Esophagus squamous epithelium (tissue), 5 donors: Measurements from ENCODE around the gene RIMS4. TPM values are rescaled to one million over a fixed set of nuclear protein-coding genes. Genes with fewer than 3 reads are reported as not detected.

Source experiments
- DNase-seq: peaks from one replicate; lab custom pipeline; 2025; lab: John Stamatoyannopoulos, UW
- H3K27ac ChIP-seq, 4 donors: fragments of 200-600 bp; sonication (generic); one replicate each; pipeline ENCODE4 v1.5.1; 2016 to 2019; ENCODE audit warnings: mild to moderate bottlenecking in 1 of 4
- H3K27me3 ChIP-seq, 4 donors: fragments of 200-600 bp; sonication (generic); 1 replicate in 3 of 4; 2 replicates in 1 of 4; pipeline versions ENCODE4 v1.5.1 to v1.6.0; 2017 to 2021; ENCODE audit warnings: antibody characterized with exemption in 1 of 4
- H3K36me3 ChIP-seq, 3 donors: fragments of 200-600 bp; sonication (generic); one replicate each; pipeline ENCODE4 v1.5.1; 2016 to 2019
- H3K4me1 ChIP-seq, 3 donors: fragments of 200-600 bp; sonication (generic); one replicate each; pipeline ENCODE4 v1.5.1; 2017 to 2019
- H3K4me3 ChIP-seq, 4 donors: fragments of 200-600 bp; sonication (generic); 1 replicate in 3 of 4; 2 replicates in 1 of 4; pipeline ENCODE4 v1.5.1; 2016 to 2019; ENCODE audit warnings: mild to moderate bottlenecking in 2 of 4, moderate library complexity in 1 of 4
- H3K9me3 ChIP-seq, 3 donors: fragments of 200-600 bp; sonication (generic); one replicate each; pipeline ENCODE4 v1.5.1; 2016 to 2019
- POLR2A ChIP-seq, 4 donors: fragments of 450-650 bp; IDR thresholded peaks; one replicate each; pipeline ENCODE4 v1.6.1; 2017; ENCODE audit warnings: antibody characterized with exemption in 4 of 4, mild to moderate bottlenecking in 4 of 4, moderate library complexity in 3 of 4
- WGBS, 2 donors: methylation state at CpG; one replicate each; pipeline ENCODE4 v1.1.5; 2018; 5-methylcytosine and 5-hydroxymethylcytosine counted together
- intact Hi-C: fragments of 100-400 bp; cut with DNase I; formaldehyde crosslinking; loops from one replicate; pipeline ENCODE4 v1.15.0; 2022
- total RNA-seq, 4 donors: library from RNA; depleted of rRNA; stranded (reverse); fragments of >200 nt; gene quantifications; one replicate each; pipeline ENCODE4 v1.1.0, GENCODE V29; 2016
- TF ChIP-seq, protein P1 (sequence below), 6 experiments: fragments of 450-650 bp in 4 of 6; fragments of 200-600 bp in 2 of 6; sonication (generic) in 2 of 6; IDR thresholded peaks; one replicate each; pipeline ENCODE4 v1.5.1; 2016 to 2019; ENCODE audit warnings: antibody characterized with exemption in 6 of 6, mild to moderate bottlenecking in 4 of 6, moderate library complexity in 4 of 6
- donor health status: DM: yes; HTN: yes; CAD: no.

RIMS4 gene
- total RNA-seq, 4 donors from 2014 or later: 0.32 to 1.7 TPM; not detected in 2

DNA sequence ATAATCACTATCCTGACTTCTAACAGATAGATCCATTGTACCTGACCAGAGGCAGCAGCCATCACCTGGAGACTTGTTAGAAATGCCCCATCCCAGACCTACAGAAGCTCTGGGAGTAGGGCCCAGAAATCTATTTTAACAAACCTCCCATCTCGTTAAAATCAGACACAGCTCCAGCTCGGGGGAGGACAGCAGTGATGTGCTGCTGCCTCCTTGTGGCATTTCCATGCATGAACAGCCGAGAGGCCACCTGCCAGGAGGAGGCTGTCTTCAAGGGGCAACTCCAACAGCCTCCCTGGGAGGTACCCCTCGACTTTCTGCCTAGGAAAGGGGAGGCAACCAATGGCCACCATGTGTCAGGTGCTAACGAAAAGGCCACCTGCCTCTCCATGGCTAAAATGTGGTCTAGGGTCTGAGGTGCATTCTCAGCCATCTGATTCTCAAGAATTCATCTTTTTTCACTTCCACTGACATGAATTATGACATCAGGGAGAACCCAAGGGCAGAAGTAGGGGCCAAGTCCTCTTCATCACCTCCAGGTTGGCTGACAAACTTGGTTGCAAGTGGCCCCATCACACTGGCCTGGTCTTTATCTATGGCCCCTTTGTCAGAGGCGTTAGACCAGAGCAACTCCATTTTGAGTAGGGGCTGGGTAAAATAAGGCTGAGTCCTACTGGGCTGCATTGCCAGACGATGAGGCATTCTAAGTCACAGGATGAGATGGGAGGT is 76.8 kb downstream of the RIMS4 start:
- no peak for TF ChIP-seq POLR2A (IDR thresholded peaks at IDR 0.05)
- TF ChIP-seq, protein P1, sequence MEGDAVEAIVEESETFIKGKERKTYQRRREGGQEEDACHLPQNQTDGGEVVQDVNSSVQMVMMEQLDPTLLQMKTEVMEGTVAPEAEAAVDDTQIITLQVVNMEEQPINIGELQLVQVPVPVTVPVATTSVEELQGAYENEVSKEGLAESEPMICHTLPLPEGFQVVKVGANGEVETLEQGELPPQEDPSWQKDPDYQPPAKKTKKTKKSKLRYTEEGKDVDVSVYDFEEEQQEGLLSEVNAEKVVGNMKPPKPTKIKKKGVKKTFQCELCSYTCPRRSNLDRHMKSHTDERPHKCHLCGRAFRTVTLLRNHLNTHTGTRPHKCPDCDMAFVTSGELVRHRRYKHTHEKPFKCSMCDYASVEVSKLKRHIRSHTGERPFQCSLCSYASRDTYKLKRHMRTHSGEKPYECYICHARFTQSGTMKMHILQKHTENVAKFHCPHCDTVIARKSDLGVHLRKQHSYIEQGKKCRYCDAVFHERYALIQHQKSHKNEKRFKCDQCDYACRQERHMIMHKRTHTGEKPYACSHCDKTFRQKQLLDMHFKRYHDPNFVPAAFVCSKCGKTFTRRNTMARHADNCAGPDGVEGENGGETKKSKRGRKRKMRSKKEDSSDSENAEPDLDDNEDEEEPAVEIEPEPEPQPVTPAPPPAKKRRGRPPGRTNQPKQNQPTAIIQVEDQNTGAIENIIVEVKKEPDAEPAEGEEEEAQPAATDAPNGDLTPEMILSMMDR (IDR thresholded peaks at IDR 0.05): peak; percentile 62 to 93 (median 90)
- Histone ChIP-seq H3K27me3 (no peaks in the 10 kb centered on the region), H3K4me1 (peaks cover 5 to 23% (median 15%) of the 10 kb centered on the region in 3 donors), H3K27ac (no peak overlapping the region), H3K4me3 (no peak overlapping the region), H3K9me3 (no peaks in the 10 kb centered on the region), H3K36me3 (no peaks in the 10 kb centered on the region)
- DNase-seq: no peak
- intact Hi-C loops: loop anchor here (5.0 kb wide), 1 partner anchor 46 kb away; no protein-coding TSS in a partner anchor
- 29 to 33% methylated on average over 6 of the region's 7 CpGs for WGBS, 2 donors

DNA sequence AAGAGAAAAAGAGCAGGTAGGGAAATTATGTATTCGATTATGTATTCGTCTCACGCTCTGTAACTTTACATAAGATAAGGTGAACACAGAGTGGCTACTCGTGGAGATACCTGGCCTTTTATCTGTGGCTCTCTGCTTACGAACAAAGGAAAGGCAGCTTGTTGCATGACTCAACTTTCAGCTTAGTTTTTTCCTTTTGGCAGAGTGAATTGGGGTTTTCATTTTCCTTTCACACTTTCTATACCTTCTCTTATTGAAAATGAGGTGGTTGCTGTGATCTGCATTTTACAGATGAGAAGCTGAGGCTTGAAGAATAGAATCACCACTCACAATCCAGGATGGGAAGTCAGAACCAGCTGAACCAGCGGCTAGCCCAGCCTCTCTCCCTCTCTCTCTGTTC is 78.0 kb downstream of the RIMS4 start:
- H3K27me3 ChIP-seq: no peaks in the 10 kb centered on the region
- intact Hi-C loops: loop anchor here (5.0 kb wide), 1 partner anchor 45 kb away; no protein-coding TSS in a partner anchor
- H3K4me3 ChIP-seq: no peak overlapping the region
- no peak overlapping the region for H3K27ac ChIP-seq
- H3K9me3 ChIP-seq: no peaks in the 10 kb centered on the region
- H3K4me1 ChIP-seq: peaks cover 5 to 28% (median 15%) of the 10 kb centered on the region in 3 donors
- 39 to 51% methylated on average over 6 of the region's 6 CpGs for WGBS, 2 donors
- TF ChIP-seq, protein P1 (IDR thresholded peaks at IDR 0.05): no peak
- TF ChIP-seq POLR2A (IDR thresholded peaks at IDR 0.05): no peak
- no peaks in the 10 kb centered on the region for H3K36me3 ChIP-seq
- no peak for DNase-seq

DNA sequence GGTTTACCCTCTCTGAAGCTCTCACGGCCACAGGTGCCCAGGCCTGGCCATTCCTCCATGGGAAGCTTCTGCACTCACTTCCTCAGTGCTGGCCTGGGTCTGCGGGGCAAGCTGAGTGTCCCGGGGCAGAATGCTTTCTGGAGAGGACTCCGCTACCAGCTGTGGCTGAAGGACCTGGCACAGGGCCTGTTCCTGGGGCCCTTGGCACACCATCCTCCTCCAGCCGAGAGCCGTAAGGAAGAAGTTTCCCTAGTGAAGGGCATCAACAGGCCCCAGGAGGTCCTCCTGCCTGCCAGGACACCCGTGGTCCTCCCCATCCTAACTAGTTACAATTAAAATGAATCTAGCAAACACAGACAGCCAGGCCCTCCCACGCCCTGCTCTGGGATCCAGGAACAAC is 78.7 kb downstream of the RIMS4 start:
- Histone ChIP-seq H3K9me3 (no peaks in the 10 kb centered on the region), H3K4me1 (peaks cover 5 to 28% (median 15%) of the 10 kb centered on the region in 3 donors), H3K27ac (peak overlapping the region in 2 of 4 donors; percentile 29 to 41), H3K4me3 (no peak overlapping the region), H3K36me3 (no peaks in the 10 kb centered on the region), H3K27me3 (no peaks in the 10 kb centered on the region)
- WGBS, 2 donors: 55 to 69% methylated on average over 6 to 8 of the region's 8 CpGs
- no peak for DNase-seq
- intact Hi-C loops: loop anchor here (5.0 kb wide), 1 partner anchor 44 kb away; no protein-coding TSS in a partner anchor
- TF ChIP-seq, protein P1 (IDR thresholded peaks at IDR 0.05): no peak

DNA sequence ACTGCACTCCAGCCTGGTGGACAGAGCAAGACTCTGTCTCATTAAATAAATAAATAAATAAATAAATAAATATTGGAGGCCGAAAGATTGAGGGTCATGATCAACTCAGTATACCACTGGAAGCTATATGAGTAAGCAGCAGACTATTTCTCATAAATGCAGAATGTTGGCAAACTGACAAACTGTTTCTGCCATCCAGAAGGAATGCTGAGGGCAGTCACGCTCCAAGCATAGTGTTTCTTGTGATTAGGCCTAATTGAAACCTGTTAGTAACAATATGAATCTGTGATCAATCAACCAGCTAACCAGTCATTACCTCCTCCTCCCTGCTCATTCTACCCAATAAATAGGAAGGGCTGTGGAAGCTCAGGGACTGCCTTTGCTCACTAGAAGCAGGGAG is 79.9 kb downstream of the RIMS4 start:
- TF ChIP-seq, protein P1 (IDR thresholded peaks at IDR 0.05): no peak
- no peak for TF ChIP-seq POLR2A (IDR thresholded peaks at IDR 0.05)
- intact Hi-C loops: loop anchor here (5.0 kb wide), 1 partner anchor 43 kb away; no protein-coding TSS in a partner anchor
- WGBS, 2 donors: 48 to 52% methylated on average over 2 of the region's 2 CpGs

DNA sequence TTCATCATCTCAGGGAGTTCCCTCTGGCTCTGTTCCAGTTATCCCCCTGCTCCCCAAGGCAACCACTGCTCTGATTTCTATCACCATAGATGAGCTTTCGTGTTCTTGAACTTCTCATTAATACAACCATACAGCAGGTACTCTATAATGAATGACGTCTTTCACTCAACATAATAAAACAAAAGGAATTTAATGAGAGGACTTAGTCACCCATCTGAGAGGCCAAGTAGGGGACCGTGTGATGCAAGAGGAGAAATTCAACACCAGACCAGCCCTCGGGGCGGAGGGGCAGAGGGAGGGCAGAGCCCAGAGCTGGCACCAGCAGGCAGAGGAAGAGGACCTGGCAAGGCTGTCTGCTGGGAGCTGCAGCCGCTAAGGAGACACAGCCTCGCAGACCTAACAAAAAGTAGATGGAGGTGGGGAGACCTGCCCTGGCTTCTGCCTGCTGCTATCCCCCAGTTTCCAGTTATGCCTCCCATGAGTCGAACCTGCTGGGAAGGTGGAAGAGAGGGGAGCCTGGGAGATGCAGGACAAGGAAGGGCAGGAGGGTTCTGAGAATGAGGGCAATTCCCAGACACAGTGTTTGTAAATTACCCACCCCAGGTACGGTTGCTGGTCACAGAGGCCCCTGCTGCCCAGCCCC is 81.4 kb downstream of the RIMS4 start:
- TF ChIP-seq, protein P1 (IDR thresholded peaks at IDR 0.05): no peak
- no peak for TF ChIP-seq POLR2A (IDR thresholded peaks at IDR 0.05)
- WGBS, 2 donors: 18 to 25% methylated on average over 8 to 9 of the region's 9 CpGs
- Histone ChIP-seq H3K27me3 (no peaks in the 10 kb centered on the region), H3K9me3 (no peaks in the 10 kb centered on the region), H3K4me1 (peaks cover 5 to 28% (median 15%) of the 10 kb centered on the region in 3 donors), H3K27ac (no peak overlapping the region), H3K36me3 (no peaks in the 10 kb centered on the region), H3K4me3 (no peak overlapping the region)
- intact Hi-C loops: no loop called here
- no peak for DNase-seq

More for the DNA sequence above, 79.9 kb downstream of the RIMS4 start:
- DNase-seq: no peak
- Histone ChIP-seq H3K36me3 (no peaks in the 10 kb centered on the region), H3K27ac (no peak overlapping the region), H3K9me3 (no peaks in the 10 kb centered on the region), H3K4me1 (peaks cover 5 to 28% (median 15%) of the 10 kb centered on the region in 3 donors), H3K27me3 (no peaks in the 10 kb centered on the region), H3K4me3 (no peak overlapping the region)
